Subcutaneous adipose tissue (tissue), 4 donors: ENCODE data around the gene CELA3B. TPM values are rescaled to one million over a fixed set of nuclear protein-coding genes. Genes with fewer than 3 reads are reported as not detected.

Experiments used
- total RNA-seq, 4 donors: library from RNA; depleted of rRNA; stranded (reverse); fragments of >200 nt; gene quantifications; one replicate each; pipeline ENCODE4 v1.1.0, GENCODE V29; 2016
- TF ChIP-seq, protein P1 (sequence below): fragments of 450-650 bp; IDR thresholded peaks from one replicate; pipeline ENCODE4 v1.5.1; 2016; ENCODE audit warnings: low read depth, mild to moderate bottlenecking, control low read depth, antibody characterized with exemption, moderate library complexity

The CELA3B gene
- total RNA-seq, 4 donors from 2014 or later: not detected

DNA sequence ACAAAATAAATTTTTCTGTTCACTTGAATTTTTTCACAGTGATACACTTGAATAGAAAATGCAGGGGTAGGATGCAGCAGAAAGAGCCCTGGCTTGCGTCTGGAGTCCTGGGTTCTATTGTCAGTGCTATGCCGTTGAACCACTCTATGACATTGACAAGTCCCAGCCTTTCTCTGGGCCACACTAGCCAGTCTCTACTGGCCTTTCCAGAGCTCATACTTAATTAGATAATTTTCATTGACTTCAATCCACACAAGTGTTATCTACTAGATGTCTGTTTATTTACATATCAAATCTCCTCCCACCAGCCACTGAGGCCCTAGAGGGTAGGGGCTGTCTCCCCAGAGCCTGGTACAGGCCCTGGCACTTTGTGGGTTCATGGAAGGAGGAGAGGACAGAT lies 15.5 kb upstream of the CELA3B start:
- TF ChIP-seq, protein P1, sequence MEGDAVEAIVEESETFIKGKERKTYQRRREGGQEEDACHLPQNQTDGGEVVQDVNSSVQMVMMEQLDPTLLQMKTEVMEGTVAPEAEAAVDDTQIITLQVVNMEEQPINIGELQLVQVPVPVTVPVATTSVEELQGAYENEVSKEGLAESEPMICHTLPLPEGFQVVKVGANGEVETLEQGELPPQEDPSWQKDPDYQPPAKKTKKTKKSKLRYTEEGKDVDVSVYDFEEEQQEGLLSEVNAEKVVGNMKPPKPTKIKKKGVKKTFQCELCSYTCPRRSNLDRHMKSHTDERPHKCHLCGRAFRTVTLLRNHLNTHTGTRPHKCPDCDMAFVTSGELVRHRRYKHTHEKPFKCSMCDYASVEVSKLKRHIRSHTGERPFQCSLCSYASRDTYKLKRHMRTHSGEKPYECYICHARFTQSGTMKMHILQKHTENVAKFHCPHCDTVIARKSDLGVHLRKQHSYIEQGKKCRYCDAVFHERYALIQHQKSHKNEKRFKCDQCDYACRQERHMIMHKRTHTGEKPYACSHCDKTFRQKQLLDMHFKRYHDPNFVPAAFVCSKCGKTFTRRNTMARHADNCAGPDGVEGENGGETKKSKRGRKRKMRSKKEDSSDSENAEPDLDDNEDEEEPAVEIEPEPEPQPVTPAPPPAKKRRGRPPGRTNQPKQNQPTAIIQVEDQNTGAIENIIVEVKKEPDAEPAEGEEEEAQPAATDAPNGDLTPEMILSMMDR: no peak

GRCh38 chr1:21961799-21962198 lies 15.0 kb upstream of the CELA3B start:
- TF ChIP-seq, protein P1: no peak

DNA sequence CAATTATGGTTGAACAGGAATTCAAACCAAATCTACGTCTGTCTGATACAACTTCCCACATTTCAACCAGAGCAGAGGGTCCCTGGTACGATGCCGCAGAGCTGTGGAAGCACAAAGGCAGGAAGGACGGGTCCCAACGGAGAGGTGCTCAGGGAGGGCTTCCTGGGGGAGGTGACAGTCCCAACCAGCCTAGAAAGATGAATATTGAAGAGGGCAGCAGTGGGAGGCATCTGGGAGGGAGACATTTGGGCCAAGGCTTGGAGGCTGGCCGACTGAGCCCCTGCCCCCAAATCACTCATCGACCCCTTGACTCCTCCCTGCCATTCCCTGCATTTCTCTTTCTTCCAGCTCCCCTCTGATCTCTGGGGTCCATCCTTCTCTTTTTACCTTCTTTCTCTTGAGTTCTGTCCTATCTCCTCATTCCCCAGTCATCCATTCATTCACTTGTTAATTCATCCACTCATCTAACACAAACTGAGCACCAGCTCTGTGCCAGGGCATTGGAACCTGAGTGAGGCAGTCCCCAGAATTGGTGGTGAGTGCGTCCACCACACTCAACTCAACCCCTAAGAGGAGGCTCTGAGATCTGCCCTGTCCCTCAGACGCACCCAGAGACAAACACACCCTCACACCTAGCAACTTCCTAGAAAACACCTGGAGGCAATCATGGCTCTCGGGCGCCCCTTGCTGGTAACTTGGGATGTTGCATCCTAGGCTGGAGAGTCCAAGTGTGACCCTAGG lies 13.2 kb upstream of the CELA3B start:
- TF ChIP-seq, protein P1: no peak

DNA sequence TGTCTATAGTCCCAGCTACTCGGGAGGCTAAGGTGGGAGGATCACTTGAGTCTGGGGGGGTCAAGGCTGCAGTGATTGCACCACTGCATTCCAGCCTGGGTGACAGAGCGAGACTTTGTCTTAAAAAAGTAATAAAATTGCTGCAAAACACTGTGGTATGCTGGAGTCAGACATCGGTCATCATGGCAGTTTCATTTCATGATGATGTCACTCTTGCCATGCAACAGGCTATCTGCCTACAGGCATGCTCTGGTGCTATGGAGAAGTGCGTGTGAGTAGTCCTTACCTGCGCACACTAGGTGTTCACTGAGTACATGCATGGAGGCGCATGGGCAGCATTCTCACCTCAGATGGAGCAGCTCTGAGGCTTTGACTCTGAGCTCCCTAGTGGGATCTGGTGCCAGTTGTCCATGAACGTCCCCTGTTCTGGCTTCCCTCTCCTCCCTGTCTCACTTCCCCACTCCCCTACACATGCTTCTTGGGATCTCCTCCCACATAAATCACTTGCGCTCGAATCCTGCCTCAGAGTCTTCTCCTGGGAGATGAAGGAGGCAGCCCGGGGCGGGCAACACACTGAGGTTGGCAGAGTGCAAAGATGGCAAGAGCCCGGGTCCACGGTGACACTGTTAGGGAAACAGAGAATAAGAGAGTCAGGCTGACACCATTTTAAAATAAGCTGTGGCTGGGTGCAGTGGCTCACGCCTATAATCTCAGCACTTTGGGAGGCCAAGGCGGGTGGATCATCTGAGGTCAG lies 10.4 kb upstream of the CELA3B start:
- TF ChIP-seq, protein P1: no peak

DNA sequence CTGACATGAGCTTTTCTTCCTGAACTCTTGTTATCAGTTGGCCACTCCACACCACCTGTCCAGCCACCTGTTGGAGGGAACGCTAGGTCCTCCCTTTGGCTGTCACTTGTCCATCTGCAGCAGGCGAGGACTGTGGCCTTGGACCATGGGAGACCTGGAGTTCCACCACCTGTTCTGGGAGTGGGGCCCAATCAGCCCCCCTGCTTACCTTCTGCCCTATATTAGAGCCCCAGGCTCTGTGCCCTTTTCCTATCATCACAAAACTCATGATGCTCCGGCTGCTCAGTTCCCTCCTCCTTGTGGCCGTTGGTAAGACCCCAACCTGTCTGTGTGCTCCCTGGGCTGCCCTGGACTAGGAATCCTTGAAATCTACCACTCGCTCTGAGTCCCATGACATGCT lies 24.6 kb downstream of the CELA3B start, which contains the start of gene CELA3A:
Gene CELA3A (plus strand): TSS at position 249 of the 400 bp plus-strand sequence. CDS start 18 bp downstream, at position 267.
- TF ChIP-seq, protein P1: no peak

DNA sequence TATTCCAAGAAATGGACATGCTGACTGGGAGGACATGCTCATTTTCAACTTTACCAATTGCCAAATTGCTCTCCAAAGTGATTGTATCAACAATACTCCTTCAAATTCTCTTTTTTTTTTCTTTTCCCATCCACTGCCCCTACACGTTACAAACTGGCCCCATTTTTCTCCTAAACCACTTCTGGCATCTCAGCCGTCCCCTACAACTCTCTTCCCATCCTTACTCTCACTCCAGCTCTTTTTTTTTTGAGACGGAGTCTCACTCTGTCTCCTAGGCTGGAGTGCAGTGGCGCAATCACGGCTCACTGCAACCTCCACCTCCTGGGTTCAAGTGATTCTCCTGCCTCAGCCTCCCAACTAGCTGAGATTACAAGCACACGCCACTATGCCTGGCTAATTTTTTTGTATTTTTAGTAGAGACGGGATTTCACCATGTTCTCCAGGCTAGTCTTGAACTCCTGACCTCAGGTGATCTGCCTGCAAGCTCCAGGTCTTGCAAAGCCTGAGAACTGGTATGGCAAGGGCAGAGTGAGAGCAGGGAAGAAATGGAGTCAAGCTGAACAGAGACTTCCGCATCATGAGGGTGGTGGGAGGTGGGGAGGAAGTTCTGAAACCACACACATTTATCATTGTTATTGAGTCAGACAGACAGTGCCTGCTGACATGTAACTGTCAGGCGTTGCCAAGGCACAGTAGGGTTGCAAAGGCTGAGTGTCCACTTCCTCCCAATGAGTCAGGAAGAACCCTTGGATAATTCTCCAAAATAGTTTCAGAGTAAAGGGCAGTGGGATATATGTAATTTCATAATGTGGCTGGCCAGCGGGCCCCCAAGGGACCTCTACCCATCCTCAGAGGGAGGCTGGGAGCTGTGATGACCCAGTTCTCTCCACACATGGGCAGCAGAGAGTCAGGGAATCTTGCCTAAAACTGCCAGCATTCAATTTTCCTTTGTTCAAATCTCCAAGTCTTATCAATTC lies 42.0 kb downstream of the CELA3B start:
- TF ChIP-seq, protein P1: no peak
